DOHH2 (cell line): Measurements from ENCODE around the gene ZNF385C.

Source experiments
- H3F3A ChIP-seq: fragments of 200-600 bp; sonication (generic), shearing (Covaris generic); 2 replicates; pipeline ENCODE4 v1.6.0; 2016; ENCODE audit warnings: antibody characterized with exemption, mild to moderate bottlenecking; ENCODE audit not compliant: control insufficient read depth, insufficient read depth
- H3K27ac ChIP-seq: fragments of 200-600 bp; sonication (generic); 2 replicates; pipeline ENCODE4 v1.5.1; 2014; ENCODE audit warnings: low read depth, mild to moderate bottlenecking, low read length, moderate library complexity
- H3K27me3 ChIP-seq: fragments of 200-600 bp; sonication (generic); 2 replicates; pipeline ENCODE4 v1.6.1; 2014; ENCODE audit warnings: mild to moderate bottlenecking, low read length, mixed read lengths; ENCODE audit not compliant: control insufficient read depth
- H3K36me3 ChIP-seq: fragments of 200-600 bp; sonication (generic); 2 replicates; pipeline ENCODE4 v1.6.1; 2014; ENCODE audit warnings: mild to moderate bottlenecking, low read length, moderate library complexity, mixed read lengths; ENCODE audit not compliant: control insufficient read depth
- H3K4me1 ChIP-seq: fragments of 200-600 bp; sonication (generic); 2 replicates; pipeline ENCODE4 v1.6.1; 2014; ENCODE audit warnings: mild to moderate bottlenecking, low read length, mixed read lengths; ENCODE audit not compliant: control insufficient read depth
- H3K4me2 ChIP-seq: fragments of 200-600 bp; sonication (generic); 2 replicates; pipeline ENCODE4 v1.6.0; 2014; ENCODE audit warnings: mild to moderate bottlenecking, low read length, moderate library complexity
- H3K4me3 ChIP-seq: fragments of 200-600 bp; sonication (generic); 2 replicates; pipeline ENCODE4 v1.5.1; 2014; ENCODE audit warnings: mild to moderate bottlenecking, low read length, mixed read lengths
- H3K79me2 ChIP-seq: fragments of 200-600 bp; sonication (generic); 2 replicates; pipeline ENCODE4 v1.6.1; 2014; ENCODE audit warnings: mild to moderate bottlenecking, low read length, mixed read lengths; ENCODE audit not compliant: control insufficient read depth
- H3K9me2 ChIP-seq: fragments of 200-600 bp; sonication (generic); replicated peaks from 2 replicates; pipeline ENCODE4 v1.6.1; 2014; ENCODE audit warnings: mild to moderate bottlenecking, low read length, mixed read lengths; ENCODE audit not compliant: control insufficient read depth
- H3K9me3 ChIP-seq: fragments of 200-600 bp; sonication (generic); 2 replicates; pipeline ENCODE4 v1.6.1; 2014; ENCODE audit warnings: antibody characterized with exemption, low read length, mixed read lengths; ENCODE audit not compliant: control insufficient read depth, insufficient read depth
- H4K20me1 ChIP-seq: fragments of 200-600 bp; sonication (generic); 2 replicates; pipeline ENCODE4 v1.6.0; 2014; ENCODE audit warnings: low read depth, mild to moderate bottlenecking, antibody characterized with exemption, low read length, moderate library complexity; ENCODE audit not compliant: control insufficient read depth, insufficient read depth
- EZH2phosphoT487 ChIP-seq: fragments of 200-600 bp; sonication (generic); IDR thresholded peaks from 2 replicates; pipeline ENCODE4 v1.6.1; 2017; ENCODE audit warnings: borderline replicate concordance, mild to moderate bottlenecking, antibody characterized with exemption, low read length, moderate library complexity, mixed read lengths
- TF ChIP-seq, protein P1 (sequence below): fragments of 200-600 bp; sonication (generic); IDR thresholded peaks from one replicate; pipeline ENCODE4 v1.5.1; 2014; ENCODE audit warnings: antibody characterized with exemption, mild to moderate bottlenecking, low read depth, low read length; ENCODE audit not compliant: poor library complexity, severe bottlenecking

The ZNF385C gene

DNA sequence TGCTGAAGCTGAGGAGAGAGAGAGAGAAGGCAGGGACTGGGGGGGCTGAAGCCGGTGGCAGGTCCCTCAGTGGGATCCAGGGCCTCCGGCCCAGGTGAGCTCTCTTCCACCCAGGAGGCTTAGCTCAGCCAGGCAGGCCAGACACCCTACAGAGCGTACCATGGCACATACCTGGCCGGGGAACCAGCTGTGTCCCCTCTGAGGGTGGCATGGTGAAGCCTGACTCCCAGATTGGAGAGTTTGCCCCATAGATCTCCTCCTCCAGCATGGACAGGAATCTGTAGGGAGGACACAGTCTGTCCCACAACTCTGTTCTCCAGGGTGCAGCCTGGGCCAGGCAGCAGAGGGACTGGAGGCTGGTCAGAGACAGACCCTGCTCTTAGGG is 19.8 kb upstream of the ZNF385C start:
- TF ChIP-seq, protein P1, sequence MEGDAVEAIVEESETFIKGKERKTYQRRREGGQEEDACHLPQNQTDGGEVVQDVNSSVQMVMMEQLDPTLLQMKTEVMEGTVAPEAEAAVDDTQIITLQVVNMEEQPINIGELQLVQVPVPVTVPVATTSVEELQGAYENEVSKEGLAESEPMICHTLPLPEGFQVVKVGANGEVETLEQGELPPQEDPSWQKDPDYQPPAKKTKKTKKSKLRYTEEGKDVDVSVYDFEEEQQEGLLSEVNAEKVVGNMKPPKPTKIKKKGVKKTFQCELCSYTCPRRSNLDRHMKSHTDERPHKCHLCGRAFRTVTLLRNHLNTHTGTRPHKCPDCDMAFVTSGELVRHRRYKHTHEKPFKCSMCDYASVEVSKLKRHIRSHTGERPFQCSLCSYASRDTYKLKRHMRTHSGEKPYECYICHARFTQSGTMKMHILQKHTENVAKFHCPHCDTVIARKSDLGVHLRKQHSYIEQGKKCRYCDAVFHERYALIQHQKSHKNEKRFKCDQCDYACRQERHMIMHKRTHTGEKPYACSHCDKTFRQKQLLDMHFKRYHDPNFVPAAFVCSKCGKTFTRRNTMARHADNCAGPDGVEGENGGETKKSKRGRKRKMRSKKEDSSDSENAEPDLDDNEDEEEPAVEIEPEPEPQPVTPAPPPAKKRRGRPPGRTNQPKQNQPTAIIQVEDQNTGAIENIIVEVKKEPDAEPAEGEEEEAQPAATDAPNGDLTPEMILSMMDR, result no peak
- no peak for TF ChIP-seq EZH2phosphoT487
- Histone ChIP-seq H4K20me1 (no peaks in the 10 kb centered on the region), H3K27ac (no peak overlapping the region), H3K79me2 (peaks cover 6% of the 10 kb centered on the region), H3K4me1 (peaks cover 43% of the 10 kb centered on the region), H3K4me3 (no peak overlapping the region), H3K9me3 (no peaks in the 10 kb centered on the region), H3K4me2 (no peak overlapping the region), H3K27me3 (no peaks in the 10 kb centered on the region), H3K9me2 (no peaks in the 10 kb centered on the region), H3K36me3 (peaks cover 58% of the 10 kb centered on the region), H3F3A (peaks cover under 1% of the 10 kb centered on the region; the same call in 1 of the 2 replicates)

DNA sequence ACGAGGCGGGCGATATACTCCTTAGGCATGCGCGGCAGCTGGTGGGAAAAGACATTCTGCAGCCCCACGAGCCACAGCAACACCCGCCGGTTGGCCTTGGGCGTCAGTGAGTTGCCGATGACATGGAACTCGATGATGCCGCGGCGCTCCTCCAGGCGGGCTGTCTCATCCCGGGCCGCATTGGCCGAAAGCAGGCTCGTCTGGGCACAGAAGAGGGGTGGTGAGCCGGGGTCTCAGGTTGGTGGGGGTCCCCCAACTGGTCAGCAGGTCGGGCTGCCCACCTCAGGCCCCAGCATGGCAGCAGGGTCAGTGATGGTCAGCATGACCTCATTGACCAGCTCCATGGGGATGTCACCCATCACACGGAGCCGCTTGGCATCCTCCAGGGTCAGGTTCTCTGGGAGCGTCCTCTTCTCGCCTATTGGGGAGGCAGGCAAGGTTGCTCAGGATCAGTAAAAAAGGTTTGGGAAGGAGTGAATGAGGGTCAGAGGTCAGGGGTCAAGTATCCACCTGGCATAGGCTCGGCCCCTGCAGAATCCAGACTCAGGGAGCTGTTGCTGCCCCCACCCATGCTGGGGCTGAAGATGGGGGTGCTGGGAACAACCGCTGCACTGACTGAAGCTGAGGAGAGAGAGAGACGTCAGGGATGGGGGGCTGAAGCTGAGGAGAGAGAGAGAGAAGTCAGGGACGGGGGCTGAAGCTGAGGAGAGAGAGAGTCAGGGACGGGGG is 19.3 kb upstream of the ZNF385C start:
- Histone ChIP-seq H3K4me2 (no peak overlapping the region), H3K4me1 (peaks cover 49% of the 10 kb centered on the region), H3K9me3 (no peaks in the 10 kb centered on the region), H3F3A (peaks cover 5% of the 10 kb centered on the region; the same call in 1 of the 2 replicates), H4K20me1 (no peaks in the 10 kb centered on the region), H3K27ac (no peak overlapping the region), H3K4me3 (no peak overlapping the region), H3K36me3 (peaks cover 60% of the 10 kb centered on the region), H3K27me3 (no peaks in the 10 kb centered on the region), H3K79me2 (peaks cover 6% of the 10 kb centered on the region), H3K9me2 (no peaks in the 10 kb centered on the region)
- TF ChIP-seq, protein P1, result no peak
- no peak for TF ChIP-seq EZH2phosphoT487

DNA sequence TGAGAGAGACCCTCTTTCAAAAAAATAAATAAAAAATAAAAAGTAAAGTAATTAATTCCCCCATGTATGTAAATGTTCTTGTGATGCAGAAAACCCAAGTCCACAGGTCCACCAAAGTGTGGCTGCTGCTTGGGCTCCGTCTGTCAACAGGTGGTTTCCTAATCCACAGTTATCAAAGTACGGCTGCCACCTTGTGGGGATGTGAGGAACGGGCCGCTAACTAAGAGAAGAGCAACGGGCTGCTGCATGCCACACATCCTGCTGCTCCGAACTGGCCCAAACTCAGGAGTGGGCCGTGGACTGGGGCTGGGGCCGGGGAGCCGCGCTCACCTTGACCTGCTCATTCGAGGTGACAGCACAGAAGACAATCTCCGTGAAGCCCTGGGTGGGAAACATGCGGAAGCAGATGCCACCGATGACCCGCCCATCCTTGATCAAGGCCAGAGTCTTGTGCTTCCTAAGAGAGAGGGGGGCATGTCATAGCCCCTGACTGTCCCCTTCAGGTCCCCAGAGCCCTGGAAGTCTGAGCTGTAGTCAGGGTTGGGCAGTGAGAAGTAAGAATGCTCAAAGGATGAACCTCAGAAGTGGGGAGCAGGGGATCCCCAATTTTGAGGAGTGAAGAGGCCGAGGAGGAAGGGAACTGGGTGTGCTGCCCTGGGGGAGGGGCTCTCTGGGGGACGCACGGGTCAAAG is 18.6 kb upstream of the ZNF385C start:
- Histone ChIP-seq H3K9me3 (no peaks in the 10 kb centered on the region), H3K79me2 (peaks cover 6% of the 10 kb centered on the region), H3K4me1 (peaks cover 54% of the 10 kb centered on the region), H3K4me3 (no peak overlapping the region), H3K27me3 (no peaks in the 10 kb centered on the region), H3K27ac (no peak overlapping the region), H4K20me1 (no peaks in the 10 kb centered on the region), H3F3A (peaks cover 5% of the 10 kb centered on the region; the same call in 1 of the 2 replicates), H3K36me3 (peaks cover 60% of the 10 kb centered on the region), H3K9me2 (no peaks in the 10 kb centered on the region), H3K4me2 (no peak overlapping the region)
- TF ChIP-seq, protein P1, result peak; percentile 81
- TF ChIP-seq EZH2phosphoT487, result no peak
